ENCODE data around the gene MYO9A. TPM values are rescaled to one million over a fixed set of nuclear protein-coding genes. Genes with fewer than 3 reads are reported as not detected.
"Not testable (repeated sequence)": the region's sequence is repeated elsewhere in the genome, so short reads cannot be mapped to it uniquely, and the experiment has no call there.

MYO9A gene
- total RNA-seq, 4 donors from 2014 or later: 88.5 to 183 (median 115) TPM

- intact Hi-C loops (cut with DNase I): no loop called here
- H3K36me3 ChIP-seq: no peaks in the 10 kb centered on the region
- no peak overlapping the region for H3K4me3 ChIP-seq (replicated peaks in 1 of 3)
- H3K27ac ChIP-seq: peak overlapping the region in 1 of 3 donors; percentile 20
- DNase-seq: no peak
- TF ChIP-seq POLR2A (IDR thresholded peaks at IDR 0.05) (no peak), CTCF (IDR thresholded peaks at IDR 0.05) (no peak)
- H3K27me3 ChIP-seq: no peaks in the 10 kb centered on the region
- WGBS, 2 donors: 87 to 93% methylated on average over 6 of the region's 6 CpGs
- H3K9me3 ChIP-seq: no peaks in the 10 kb centered on the region
- H3K4me1 ChIP-seq: peaks cover 9 to 15% of the 10 kb centered on the region in 2 donors
Measured at GRCh38 chr15:72078887-72079286, 39.1 kb downstream of the MYO9A start.

- DNase-seq: no peak
- Histone ChIP-seq H3K27me3 (no peaks in the 10 kb centered on the region), H3K36me3 (no peaks in the 10 kb centered on the region), H3K4me1 (peaks cover 9 to 15% of the 10 kb centered on the region in 2 donors), H3K9me3 (no peaks in the 10 kb centered on the region), H3K27ac (peak overlapping the region in 2 of 3 donors; percentile 20 to 22), H3K4me3 (replicated peaks in 1 of 3) (no peak overlapping the region)
- intact Hi-C loops (cut with DNase I): no loop called here
- WGBS, 2 donors: 80 to 100% methylated on average over 1 of the region's 1 CpG
- TF ChIP-seq CTCF (IDR thresholded peaks at IDR 0.05): no peak
- no peak for TF ChIP-seq POLR2A (IDR thresholded peaks at IDR 0.05)
Measured at GRCh38 chr15:72077950-72078349, 40.0 kb downstream of the MYO9A start.

- no peaks in the 10 kb centered on the region for H3K27me3 ChIP-seq
- H3K36me3 ChIP-seq: no peaks in the 10 kb centered on the region
- H3K4me3 ChIP-seq (replicated peaks in 1 of 3): no peak overlapping the region
- TF ChIP-seq CTCF (IDR thresholded peaks at IDR 0.05) (no peak), POLR2A (IDR thresholded peaks at IDR 0.05) (no peak)
- H3K9me3 ChIP-seq: no peaks in the 10 kb centered on the region
- 59% methylated on average over 5 of the region's 5 CpGs for WGBS, 2 donors
- peaks cover 9 to 15% of the 10 kb centered on the region in 2 donors for H3K4me1 ChIP-seq
- intact Hi-C loops (cut with DNase I): no loop called here
- no peak overlapping the region for H3K27ac ChIP-seq
- DNase-seq: no peak
Measured at GRCh38 chr15:72074335-72075060, 43.5 kb downstream of the MYO9A start.

DNA sequence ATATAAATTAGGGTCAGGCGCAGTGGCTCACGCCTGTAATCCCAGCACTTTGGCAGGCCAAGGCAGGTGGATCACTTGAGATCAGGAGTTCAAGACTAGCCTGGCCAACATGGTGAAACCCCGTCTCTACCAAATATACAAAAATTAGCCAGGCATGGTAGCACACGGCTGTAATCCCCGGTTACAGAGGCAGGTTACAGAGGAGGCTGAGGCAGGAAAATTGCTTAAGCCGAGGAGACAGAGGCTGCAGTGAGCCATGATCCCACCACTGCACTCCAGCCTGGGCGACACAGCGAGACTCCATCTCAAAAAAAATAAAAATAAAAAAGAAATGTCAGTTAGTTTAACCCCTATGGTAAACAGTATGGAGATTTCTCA lies 46.5 kb downstream of the MYO9A start:
- H3K27ac ChIP-seq; H3K4me3 ChIP-seq (replicated peaks in 1 of 3); H3K9me3 ChIP-seq; H3K27me3 ChIP-seq; DNase-seq; intact Hi-C loops (cut with DNase I); H3K36me3 ChIP-seq: not testable (repeated sequence)
- peaks cover 0 to 16% of the 10 kb centered on the region in 2 donors for H3K4me1 ChIP-seq
- 96 to 98% methylated on average over 8 of the region's 8 CpGs for WGBS, 2 donors

- no peak for DNase-seq
- intact Hi-C loops (cut with DNase I): no loop called here
- H3K27ac ChIP-seq: no peak overlapping the region
- H3K27me3 ChIP-seq: no peaks in the 10 kb centered on the region
- H3K9me3 ChIP-seq: no peaks in the 10 kb centered on the region
- no peak overlapping the region for H3K4me3 ChIP-seq (replicated peaks in 1 of 3)
- 85 to 87% methylated on average over 1 of the region's 1 CpG for WGBS, 2 donors
- no peak for TF ChIP-seq POLR2A (IDR thresholded peaks at IDR 0.05)
- TF ChIP-seq CTCF (IDR thresholded peaks at IDR 0.05): no peak
- H3K4me1 ChIP-seq: peaks cover 0 to 16% of the 10 kb centered on the region in 2 donors
- no peaks in the 10 kb centered on the region for H3K36me3 ChIP-seq
Measured at GRCh38 chr15:72070817-72071447, 47.0 kb downstream of the MYO9A start.

Measured in thyroid gland (tissue), 4 donors.